ENCODE data around the gene RNF227. TPM values are rescaled to one million over a fixed set of nuclear protein-coding genes. Genes with fewer than 3 reads are reported as not detected.

The RNF227 gene
- total RNA-seq, 6 experiments from 2014 or later = 0.18 to 0.70 (median 0.46) TPM

Small RNAs within 50 kb of the gene (small RNA-seq; reads per million reads assigned to genes)
- 0 reads per million in 2 experiments for gene SCARNA21

Other genes with a start within 250 kb of the RNF227 start
- 10 to 100 TPM; 12.9 to 30.0 (median 23.0) TPM for gene TP53, start 228.8 kb downstream of the RNF227 start, total RNA-seq
- gene WRAP53, start 227.8 kb downstream of the RNF227 start, total RNA-seq = 1 to 10 TPM; 1.9 to 3.8 (median 3.0) TPM
- 1 to 10 TPM in 1 of 6 experiments, under 1 TPM in 5; 0.26 to 1.1 (median 0.83) TPM for gene EFNB3, start 211.1 kb downstream of the RNF227 start, total RNA-seq
- under 1 TPM; 0.12 to 0.38 (median 0.27) TPM for gene DNAH2, start 198.5 kb downstream of the RNF227 start, total RNA-seq
- gene KDM6B, start 82.1 kb downstream of the RNF227 start, total RNA-seq = 10 to 100 TPM in 4 of 6 experiments, 1 to 10 TPM in 2; 6.1 to 12.8 (median 10.9) TPM
- gene TMEM88, start 61.2 kb downstream of the RNF227 start, total RNA-seq = 1 to 10 TPM in 4 of 6 experiments, under 1 TPM in 2; 0.74 to 2.4 (median 1.2) TPM
- 10 to 100 TPM; 27.2 to 43.0 (median 30.8) TPM for gene NAA38, start 58.7 kb downstream of the RNF227 start, total RNA-seq
- gene CYB5D1, start 58.3 kb downstream of the RNF227 start, total RNA-seq = 10 to 100 TPM in 1 of 6 experiments, 1 to 10 TPM in 5; 6.0 to 11.7 (median 7.4) TPM
- 1 to 10 TPM; 3.2 to 7.2 (median 5.1) TPM for gene CHD3, start 27.5 kb downstream of the RNF227 start, total RNA-seq
- gene KCNAB3, start 13.6 kb upstream of the RNF227 start, total RNA-seq = 1 to 10 TPM in 3 of 6 experiments, under 1 TPM in 2, not detected in 1; 0.61 to 2.9 (median 1.0) TPM
- gene TRAPPC1, start 15.7 kb upstream of the RNF227 start, total RNA-seq = 10 to 100 TPM; 43.7 to 57.1 (median 48.3) TPM
- 10 to 100 TPM in 2 of 6 experiments, 1 to 10 TPM in 4; 7.3 to 12.7 (median 9.4) TPM for gene CNTROB, start 15.9 kb upstream of the RNF227 start, total RNA-seq
- gene GUCY2D, start 86.3 kb upstream of the RNF227 start, total RNA-seq = under 1 TPM in 1 of 6 experiments, not detected in 5; 0.33 TPM
- 1 to 10 TPM in 2 of 6 experiments, under 1 TPM in 4; 0.22 to 2.2 (median 0.72) TPM for gene ALOX15B, start 122.8 kb upstream of the RNF227 start, total RNA-seq
- not detected for gene ALOX12B, start 171.4 kb upstream of the RNF227 start, total RNA-seq
- gene ALOXE3, start 202.2 kb upstream of the RNF227 start, total RNA-seq = not detected
- gene HES7, start 207.8 kb upstream of the RNF227 start, total RNA-seq = not detected
- 100 to 1,000 TPM in 1 of 6 experiments, 10 to 100 TPM in 5; 25.7 to 118 (median 55.2) TPM for gene PER1, start 236.1 kb upstream of the RNF227 start, total RNA-seq
- gene VAMP2, start 246.7 kb upstream of the RNF227 start, total RNA-seq = 10 to 100 TPM in 4 of 6 experiments, 1 to 10 TPM in 2; 4.4 to 18.6 (median 13.2) TPM